ENCODE measurements around the gene DCP1B.

DCP1B gene

DNA sequence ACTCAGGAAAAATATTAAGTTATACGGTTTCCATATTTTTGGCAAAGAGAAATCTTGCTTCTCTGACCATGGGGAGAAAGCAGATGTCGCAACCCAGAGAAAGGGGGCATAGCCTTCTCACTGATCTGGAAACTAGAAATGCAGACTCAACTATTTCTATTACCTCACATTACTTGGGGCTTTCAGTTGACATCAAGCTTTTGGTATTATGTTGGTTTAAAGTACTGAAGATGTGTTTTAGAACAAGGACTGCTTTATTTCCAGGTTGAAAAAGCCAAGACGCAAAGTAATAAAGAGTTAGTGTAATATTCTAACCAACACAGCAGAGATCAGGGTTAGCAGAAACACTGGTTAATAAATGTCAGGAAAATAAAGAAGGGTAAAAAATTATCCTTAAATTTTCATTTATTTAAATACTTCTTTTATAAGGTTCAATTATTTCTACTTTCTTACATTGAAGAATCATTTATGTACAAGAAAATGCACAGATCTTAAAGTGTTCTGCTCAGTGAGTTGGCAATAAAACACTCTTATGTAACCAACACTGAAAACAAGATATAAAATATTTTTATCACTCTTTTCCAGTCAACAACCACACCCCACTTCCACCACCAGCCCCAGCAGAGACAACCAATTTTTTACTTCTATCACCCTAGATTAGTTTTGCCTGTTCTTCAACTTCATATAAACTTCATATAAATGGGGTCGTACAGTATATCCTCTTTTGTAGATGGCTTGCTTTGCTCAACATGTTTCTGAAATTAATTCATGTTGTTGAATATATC is 26.0 kb downstream of the DCP1B start:
- Histone ChIP-seq H3K9me3 (ENCODE audit: control insufficient read depth, low read length) (no peaks in the 10 kb centered on the region), H3K4me1 (ENCODE audit: control insufficient read depth, insufficient read depth, low read length, poor library complexity, severe bottlenecking) (no peaks in the 10 kb centered on the region), H3K4me3 (ENCODE audit: insufficient read depth, low read depth, low read length, poor library complexity, severe bottlenecking) (no peak overlapping the region), H3K27ac (ENCODE audit: insufficient read depth, low read length, poor library complexity, severe bottlenecking) (no peak overlapping the region), H3K36me3 (ENCODE audit: control insufficient read depth, insufficient read depth, low read length) (no peaks in the 10 kb centered on the region), H3K27me3 (replicated peaks; ENCODE audit: control insufficient read depth, insufficient read depth, low read length, poor library complexity, severe bottlenecking) (no peaks in the 10 kb centered on the region)
- no peak for DNase-seq

GRCh38 chr12:1977588-1977987 is 26.7 kb downstream of the DCP1B start:
- DNase-seq = no peak
- Histone ChIP-seq H3K36me3 (ENCODE audit: control insufficient read depth, insufficient read depth, low read length) (no peaks in the 10 kb centered on the region), H3K9me3 (ENCODE audit: control insufficient read depth, low read length) (no peaks in the 10 kb centered on the region), H3K27me3 (replicated peaks; ENCODE audit: control insufficient read depth, insufficient read depth, low read length, poor library complexity, severe bottlenecking) (no peaks in the 10 kb centered on the region), H3K27ac (ENCODE audit: insufficient read depth, low read length, poor library complexity, severe bottlenecking) (no peak overlapping the region), H3K4me1 (ENCODE audit: control insufficient read depth, insufficient read depth, low read length, poor library complexity, severe bottlenecking) (no peaks in the 10 kb centered on the region), H3K4me3 (ENCODE audit: insufficient read depth, low read depth, low read length, poor library complexity, severe bottlenecking) (no peak overlapping the region)

- no peaks in the 10 kb centered on the region for H3K27me3 ChIP-seq (replicated peaks; ENCODE audit: control insufficient read depth, insufficient read depth, low read length, poor library complexity, severe bottlenecking)
- no peak overlapping the region for H3K27ac ChIP-seq (ENCODE audit: insufficient read depth, low read length, poor library complexity, severe bottlenecking)
- no peaks in the 10 kb centered on the region for H3K9me3 ChIP-seq (ENCODE audit: control insufficient read depth, low read length)
- no peaks in the 10 kb centered on the region for H3K36me3 ChIP-seq (ENCODE audit: control insufficient read depth, insufficient read depth, low read length)
- H3K4me3 ChIP-seq (ENCODE audit: insufficient read depth, low read depth, low read length, poor library complexity, severe bottlenecking) = no peak overlapping the region
- DNase-seq = no peak
- no peaks in the 10 kb centered on the region for H3K4me1 ChIP-seq (ENCODE audit: control insufficient read depth, insufficient read depth, low read length, poor library complexity, severe bottlenecking)
These were observed 27.1 kb downstream of the DCP1B start for GRCh38 chr12:1977109-1977508.

- Histone ChIP-seq H3K4me1 (ENCODE audit: control insufficient read depth, insufficient read depth, low read length, poor library complexity, severe bottlenecking) (no peaks in the 10 kb centered on the region), H3K4me3 (ENCODE audit: insufficient read depth, low read depth, low read length, poor library complexity, severe bottlenecking) (no peak overlapping the region), H3K27me3 (replicated peaks; ENCODE audit: control insufficient read depth, insufficient read depth, low read length, poor library complexity, severe bottlenecking) (no peaks in the 10 kb centered on the region), H3K9me3 (ENCODE audit: control insufficient read depth, low read length) (no peaks in the 10 kb centered on the region), H3K36me3 (ENCODE audit: control insufficient read depth, insufficient read depth, low read length) (no peaks in the 10 kb centered on the region), H3K27ac (ENCODE audit: insufficient read depth, low read length, poor library complexity, severe bottlenecking) (no peak overlapping the region)
- no peak for DNase-seq
These were observed 29.4 kb downstream of the DCP1B start for GRCh38 chr12:1974812-1975211.

DNA sequence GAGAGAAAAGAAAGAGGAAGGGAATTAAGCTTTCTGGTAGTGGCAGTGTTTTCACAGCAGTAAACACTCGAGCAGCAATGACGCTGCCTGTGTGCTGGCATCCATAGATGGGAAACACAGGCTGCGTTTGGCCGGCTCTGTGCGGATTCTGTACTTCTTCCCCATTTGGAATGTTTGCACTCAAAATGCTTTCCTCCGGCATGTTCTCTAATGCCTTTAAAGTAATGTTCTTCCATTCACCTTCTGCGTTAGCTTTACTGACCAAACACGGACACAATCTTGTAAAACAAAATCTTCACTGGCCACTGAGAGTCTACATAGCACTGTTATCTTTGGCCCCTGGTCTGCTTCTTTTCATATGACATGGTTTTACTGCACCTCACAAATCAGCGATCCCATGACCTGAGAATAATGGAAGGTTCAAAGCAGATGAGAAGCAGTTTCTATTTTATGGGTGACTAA is 31.4 kb downstream of the DCP1B start:
- Histone ChIP-seq H3K27me3 (replicated peaks; ENCODE audit: control insufficient read depth, insufficient read depth, low read length, poor library complexity, severe bottlenecking) (no peaks in the 10 kb centered on the region), H3K9me3 (ENCODE audit: control insufficient read depth, low read length) (no peaks in the 10 kb centered on the region), H3K4me3 (ENCODE audit: insufficient read depth, low read depth, low read length, poor library complexity, severe bottlenecking) (no peak overlapping the region), H3K27ac (ENCODE audit: insufficient read depth, low read length, poor library complexity, severe bottlenecking) (no peak overlapping the region), H3K4me1 (ENCODE audit: control insufficient read depth, insufficient read depth, low read length, poor library complexity, severe bottlenecking) (no peaks in the 10 kb centered on the region), H3K36me3 (ENCODE audit: control insufficient read depth, insufficient read depth, low read length) (no peaks in the 10 kb centered on the region)
- no peak for DNase-seq

- no peak for DNase-seq
- Histone ChIP-seq H3K36me3 (ENCODE audit: control insufficient read depth, insufficient read depth, low read length) (peaks cover 3% of the 10 kb centered on the region), H3K4me1 (ENCODE audit: control insufficient read depth, insufficient read depth, low read length, poor library complexity, severe bottlenecking) (no peaks in the 10 kb centered on the region), H3K27me3 (replicated peaks; ENCODE audit: control insufficient read depth, insufficient read depth, low read length, poor library complexity, severe bottlenecking) (no peaks in the 10 kb centered on the region), H3K4me3 (ENCODE audit: insufficient read depth, low read depth, low read length, poor library complexity, severe bottlenecking) (no peak overlapping the region), H3K27ac (ENCODE audit: insufficient read depth, low read length, poor library complexity, severe bottlenecking) (no peak overlapping the region), H3K9me3 (ENCODE audit: control insufficient read depth, low read length) (no peaks in the 10 kb centered on the region)
These were observed 32.0 kb downstream of the DCP1B start for GRCh38 chr12:1972260-1972659.

DNA sequence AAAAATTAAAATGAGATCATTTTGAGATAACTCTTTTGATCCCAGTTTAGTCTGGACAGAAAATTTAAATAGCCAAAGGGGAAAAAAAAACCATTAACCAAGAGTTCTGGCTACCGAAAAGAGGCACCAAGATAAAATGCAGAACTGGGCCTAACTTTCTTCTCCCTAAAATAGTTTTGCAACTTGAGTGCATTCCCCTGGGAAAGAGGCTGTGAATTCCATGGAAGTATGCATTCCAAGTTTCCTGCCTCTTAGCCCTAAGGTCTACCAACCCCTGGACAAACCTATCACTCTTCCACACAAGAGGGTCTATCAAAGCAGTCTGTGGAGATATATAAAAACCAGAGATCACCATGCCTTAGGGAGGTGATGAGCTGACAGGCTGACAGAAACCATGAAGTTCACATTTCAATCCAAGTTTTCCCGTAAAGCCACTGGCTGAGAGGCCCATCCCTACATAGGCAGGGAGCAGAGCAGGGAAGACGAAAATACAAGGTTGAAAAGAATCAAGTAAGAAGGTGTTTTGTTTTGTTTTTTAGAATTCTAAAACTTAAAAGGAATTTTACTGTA is 33.8 kb downstream of the DCP1B start:
- peaks cover 21% of the 10 kb centered on the region for H3K36me3 ChIP-seq (ENCODE audit: control insufficient read depth, insufficient read depth, low read length)
- no peak overlapping the region for H3K4me3 ChIP-seq (ENCODE audit: insufficient read depth, low read depth, low read length, poor library complexity, severe bottlenecking)
- DNase-seq = no peak
- no peaks in the 10 kb centered on the region for H3K27me3 ChIP-seq (replicated peaks; ENCODE audit: control insufficient read depth, insufficient read depth, low read length, poor library complexity, severe bottlenecking)
- no peaks in the 10 kb centered on the region for H3K4me1 ChIP-seq (ENCODE audit: control insufficient read depth, insufficient read depth, low read length, poor library complexity, severe bottlenecking)
- no peaks in the 10 kb centered on the region for H3K9me3 ChIP-seq (ENCODE audit: control insufficient read depth, low read length)
- H3K27ac ChIP-seq (ENCODE audit: insufficient read depth, low read length, poor library complexity, severe bottlenecking) = no peak overlapping the region

- Histone ChIP-seq H3K9me3 (ENCODE audit: control insufficient read depth, low read length) (no peaks in the 10 kb centered on the region), H3K36me3 (ENCODE audit: control insufficient read depth, insufficient read depth, low read length) (peaks cover 30% of the 10 kb centered on the region), H3K4me1 (ENCODE audit: control insufficient read depth, insufficient read depth, low read length, poor library complexity, severe bottlenecking) (no peaks in the 10 kb centered on the region), H3K27ac (ENCODE audit: insufficient read depth, low read length, poor library complexity, severe bottlenecking) (no peak overlapping the region), H3K27me3 (replicated peaks; ENCODE audit: control insufficient read depth, insufficient read depth, low read length, poor library complexity, severe bottlenecking) (no peaks in the 10 kb centered on the region), H3K4me3 (ENCODE audit: insufficient read depth, low read depth, low read length, poor library complexity, severe bottlenecking) (no peak overlapping the region)
- no peak for DNase-seq
These were observed 37.6 kb downstream of the DCP1B start for GRCh38 chr12:1966561-1967226.

DNA sequence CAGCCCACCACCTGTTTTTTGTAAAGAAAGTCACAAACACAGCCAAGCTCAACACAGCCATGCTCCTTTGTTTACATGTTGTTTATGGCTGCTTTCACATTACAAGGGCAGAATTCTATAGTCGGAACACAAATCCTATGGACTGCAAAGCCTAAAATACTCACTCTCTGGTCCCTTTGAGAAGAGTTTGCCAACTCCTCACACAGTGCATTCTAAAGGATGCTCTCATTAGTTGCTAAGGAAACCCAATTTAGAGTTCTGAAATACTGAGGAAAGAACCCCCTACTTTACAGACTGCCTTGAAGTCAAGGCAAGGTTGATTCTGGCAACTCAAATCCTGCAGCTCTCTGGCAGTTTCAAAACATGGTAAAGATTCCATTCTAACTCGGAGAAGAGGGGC is 38.3 kb downstream of the DCP1B start:
- no peak for DNase-seq
- Histone ChIP-seq H3K4me3 (ENCODE audit: insufficient read depth, low read depth, low read length, poor library complexity, severe bottlenecking) (no peak overlapping the region), H3K4me1 (ENCODE audit: control insufficient read depth, insufficient read depth, low read length, poor library complexity, severe bottlenecking) (no peaks in the 10 kb centered on the region), H3K36me3 (ENCODE audit: control insufficient read depth, insufficient read depth, low read length) (peaks cover 30% of the 10 kb centered on the region), H3K27me3 (replicated peaks; ENCODE audit: control insufficient read depth, insufficient read depth, low read length, poor library complexity, severe bottlenecking) (no peaks in the 10 kb centered on the region), H3K27ac (ENCODE audit: insufficient read depth, low read length, poor library complexity, severe bottlenecking) (no peak overlapping the region), H3K9me3 (ENCODE audit: control insufficient read depth, low read length) (no peaks in the 10 kb centered on the region)
